ENCODE measurements around the gene TCAP.

GRCh38 chr17:39638317-39638716, 26.8 kb upstream of the TCAP start:
- TF ChIP-seq CTCF (IDR thresholded peaks at IDR 0.05) (no peak), YY1 (IDR thresholded peaks at IDR 0.05; ENCODE audit: low read depth) (no peak), MXI1 (IDR thresholded peaks at IDR 0.05; ENCODE audit: low read depth, low read length) (no peak), POLR2AphosphoS5 (IDR thresholded peaks at IDR 0.05; ENCODE audit: low read depth, low read length) (no peak), RFX5 (IDR thresholded peaks at IDR 0.05; ENCODE audit: low read length) (no peak), MAX (IDR thresholded peaks at IDR 0.05; ENCODE audit: low read depth) (no peak), CHD2 (IDR thresholded peaks at IDR 0.05; ENCODE audit: low read length, partially characterized antibody) (no peak), NRF1 (IDR thresholded peaks at IDR 0.05; ENCODE audit: low read depth, low read length) (no peak), SIN3A (IDR thresholded peaks at IDR 0.05; ENCODE audit: borderline replicate concordance, low read depth, low read length) (no peak), REST (IDR thresholded peaks at IDR 0.05; ENCODE audit: low read depth, low read length) (no peak), SMC3 (IDR thresholded peaks at IDR 0.05; ENCODE audit: low read depth, low read length) (no peak)

Data from SK-N-SH (cell line).